Keratinocyte (primary cell): ENCODE results near the gene EMILIN1. TPM values are rescaled to one million over a fixed set of nuclear protein-coding genes. Genes with fewer than 3 reads are reported as not detected.
A peak's percentile ranks its signal among the peaks of the same experiment; 100 is the strongest.

Source experiments
- DNase-seq: peaks from one replicate; pipeline ENCODE4 v3.0.0-alpha.2; 2011; ENCODE audit warnings: low read depth, missing footprints, low spot score
- FAIRE-seq: peaks from 2 replicates; lab custom pipeline; 2011; peaks lifted over from hg19 to GRCh38; lab: Jason Lieb, UNC
- H2AFZ ChIP-seq: 2 replicates; pipeline ENCODE4 v1.6.0; 2012; ENCODE audit warnings: low read length, control low read depth, inconsistent platforms; ENCODE audit not compliant: control insufficient read depth
- H3K27ac ChIP-seq: 2 replicates; pipeline ENCODE4 v1.5.1; 2011; ENCODE audit warnings: low read length; ENCODE audit not compliant: control insufficient read depth, insufficient read depth
- H3K27me3 ChIP-seq: 3 replicates; pipeline ENCODE4 v1.6.0; 2011; ENCODE audit warnings: low read length; ENCODE audit not compliant: control insufficient read depth, insufficient read depth; ENCODE audit errors: extremely low read depth
- H3K36me3 ChIP-seq, 2 experiments: 2 replicates in 1 of 2; 3 replicates in 1 of 2; pipeline ENCODE4 v1.5.1; 2011; ENCODE audit warnings: low read length in 2 of 2, mild to moderate bottlenecking in 1 of 2; ENCODE audit not compliant: control insufficient read depth in 2 of 2, insufficient read depth in 2 of 2; ENCODE audit errors: extremely low read depth in 1 of 2
- H3K4me1 ChIP-seq: 3 replicates; pipeline ENCODE4 v1.5.1; 2011; ENCODE audit warnings: low read length; ENCODE audit not compliant: control insufficient read depth, insufficient read depth; ENCODE audit errors: extremely low read depth
- H3K4me2 ChIP-seq: 3 replicates; pipeline ENCODE4 v1.6.0; 2011; ENCODE audit warnings: low read depth, low read length; ENCODE audit not compliant: control insufficient read depth, insufficient read depth; ENCODE audit errors: extremely low read depth
- H3K4me3 ChIP-seq, 3 experiments: fragments of 200-600 bp in 1 of 3; sonication (generic) in 1 of 3; 2 replicates in 2 of 3; 3 replicates in 1 of 3; pipeline ENCODE4 v1.5.1; 2011 to 2016; ENCODE audit warnings: low read length in 3 of 3, mild to moderate bottlenecking in 3 of 3, control low read depth in 2 of 3, inconsistent platforms in 1 of 3, low read depth in 1 of 3, mixed read lengths in 1 of 3, mixed run types in 1 of 3, moderate library complexity in 1 of 3; ENCODE audit not compliant: control insufficient read depth in 2 of 3, insufficient read depth in 2 of 3; ENCODE audit errors: extremely low read depth in 1 of 3
- H3K79me2 ChIP-seq: 2 replicates; pipeline ENCODE4 v1.6.0; 2012; ENCODE audit warnings: low read length; ENCODE audit not compliant: control insufficient read depth, insufficient read depth
- H3K9ac ChIP-seq: 3 replicates; pipeline ENCODE4 v1.6.0; 2011; ENCODE audit warnings: low read length; ENCODE audit not compliant: control insufficient read depth, insufficient read depth; ENCODE audit errors: extremely low read depth
- H3K9me1 ChIP-seq: 3 replicates; pipeline ENCODE4 v1.6.0; 2011; ENCODE audit warnings: low read length; ENCODE audit not compliant: control insufficient read depth, insufficient read depth; ENCODE audit errors: extremely low read depth
- H3K9me3 ChIP-seq: 2 replicates; pipeline ENCODE4 v1.5.1; 2012; ENCODE audit warnings: low read depth, low read length; ENCODE audit not compliant: control insufficient read depth
- H4K20me1 ChIP-seq: 3 replicates; pipeline ENCODE4 v1.6.0; 2011; ENCODE audit warnings: low read length; ENCODE audit not compliant: control insufficient read depth, insufficient read depth; ENCODE audit errors: extremely low read depth
- CTCF ChIP-seq, 3 experiments: IDR thresholded peaks in 1 of 3; conservative IDR thresholded peaks in 1 of 3; optimal IDR thresholded peaks in 1 of 3; 2 replicates in 2 of 3; 3 replicates in 1 of 3; pipeline versions ENCODE3 to v1.5.1; 2011; ENCODE audit warnings: low read length in 3 of 3, mild to moderate bottlenecking in 3 of 3, moderate library complexity in 2 of 3, control low read depth in 1 of 3, inconsistent platforms in 1 of 3; ENCODE audit not compliant: insufficient read depth in 2 of 3; ENCODE audit errors: extremely low read depth in 1 of 3
- EZH2 ChIP-seq: IDR thresholded peaks from one replicate; pipeline ENCODE4 v1.6.1; 2012; ENCODE audit warnings: inconsistent platforms, mild to moderate bottlenecking, low read length, moderate library complexity
- dilution Hi-C: fragments of 300-500 bp; cut with MboI; formaldehyde crosslinking; loops from one replicate; pipeline ENCODE4 v1.7.0; 2020; ENCODE audit warnings: low sequenced_read_pairs; ENCODE audit not compliant: extremely low pct_ligation_motif_present
- polyA plus RNA-seq, 5 experiments: library from polyadenylated mRNA; depleted of rRNA in 3 of 5; stranded (reverse) in 3 of 5; stranded (forward) in 1 of 5; unstranded in 1 of 5; fragments of >200 nt; gene quantifications; 1 replicate in 1 of 5; 2 replicates in 3 of 5; 3 replicates in 1 of 5; pipeline versions ENCODE4 v1.2.1 to v1.2.3, GENCODE V29; 2011 to 2012; ENCODE audit warnings: missing spikeins in 2 of 5, low read depth in 1 of 5, low replicate concordance in 1 of 5

Gene EMILIN1
- polyA plus RNA-seq, 1 donor (not counting 4 experiments of a cell fraction or from before 2014, with no cell fraction given) = 0.03 TPM

- no peak for TF ChIP-seq EZH2
- no peak for TF ChIP-seq CTCF (optimal IDR thresholded peaks at IDR 0.05 in 1 of 3, IDR thresholded peaks at IDR 0.05 in 1 of 3, conservative IDR thresholded peaks at IDR 0.05 in 1 of 3; ENCODE audit: extremely low read depth in 1 of 3, insufficient read depth in 2 of 3, low read length in 3 of 3)
- dilution Hi-C loops = no loop called here
- H3K4me3 ChIP-seq = peak overlapping the region; percentile 54 to 94 (median 87)
These were observed 28.8 kb upstream of the EMILIN1 start for GRCh38 chr2:27049422-27050280.

GRCh38 chr2:27050281-27050995 lies 28.0 kb upstream of the EMILIN1 start:
- H2AFZ ChIP-seq = peak overlapping the region; percentile 92
- H3K9me1 ChIP-seq = no peaks in the 10 kb centered on the region
- dilution Hi-C loops = no loop called here
- no peaks in the 10 kb centered on the region for H4K20me1 ChIP-seq
- peak; percentile 73 for FAIRE-seq
- H3K79me2 ChIP-seq = no peaks in the 10 kb centered on the region
- TF ChIP-seq CTCF (optimal IDR thresholded peaks at IDR 0.05 in 1 of 3, IDR thresholded peaks at IDR 0.05 in 1 of 3, conservative IDR thresholded peaks at IDR 0.05 in 1 of 3; ENCODE audit: extremely low read depth in 1 of 3, insufficient read depth in 2 of 3, low read length in 3 of 3) = peak; percentile 20 to 65 (median 28)
- TF ChIP-seq EZH2 = no peak
- DNase-seq = peak; percentile 83
- no peaks in the 10 kb centered on the region for H3K27me3 ChIP-seq
- H3K27ac ChIP-seq = peak overlapping the region; percentile 77
- H3K9ac ChIP-seq = peak overlapping the region; percentile 77
- H3K4me3 ChIP-seq = peak overlapping the region; percentile 87 to 94 (median 88)
- H3K4me1 ChIP-seq = peaks cover 9% of the 10 kb centered on the region
- H3K4me2 ChIP-seq = peak overlapping the region; percentile 98
- no peaks in the 10 kb centered on the region for H3K9me3 ChIP-seq
- H3K36me3 ChIP-seq = peaks cover 0 to 12% of the 10 kb centered on the region in 2 experiments

More at GRCh38 chr2:27049422-27050280, 28.8 kb upstream of the EMILIN1 start:
- H3K79me2 ChIP-seq = no peaks in the 10 kb centered on the region
- peak overlapping the region; percentile 92 for H2AFZ ChIP-seq
- H3K4me1 ChIP-seq = peaks cover 9% of the 10 kb centered on the region
- no peaks in the 10 kb centered on the region for H3K27me3 ChIP-seq
- H3K9me3 ChIP-seq = no peaks in the 10 kb centered on the region
- no peak for FAIRE-seq
- no peaks in the 10 kb centered on the region for H3K9me1 ChIP-seq
- H3K36me3 ChIP-seq = peaks cover 0 to 7% of the 10 kb centered on the region in 2 experiments
- peak overlapping the region; percentile 53 for H3K27ac ChIP-seq
- peak overlapping the region; percentile 98 for H3K4me2 ChIP-seq
- no peaks in the 10 kb centered on the region for H4K20me1 ChIP-seq
- peak overlapping the region; percentile 77 for H3K9ac ChIP-seq
- no peak for DNase-seq
